Keratinocyte (primary cell): ENCODE measurements around the gene ZC3H8. TPM values are rescaled to one million over a fixed set of nuclear protein-coding genes. Genes with fewer than 3 reads are reported as not detected.

Source experiments
- DNase-seq: peaks from one replicate; pipeline ENCODE4 v3.0.0-alpha.2; 2011; ENCODE audit warnings: low read depth, missing footprints, low spot score
- FAIRE-seq: peaks from 2 replicates; lab custom pipeline; 2011; peaks lifted over from hg19 to GRCh38; lab: Jason Lieb, UNC
- H2AFZ ChIP-seq: 2 replicates; pipeline ENCODE4 v1.6.0; 2012; ENCODE audit warnings: low read length, control low read depth, inconsistent platforms; ENCODE audit not compliant: control insufficient read depth
- H3K27ac ChIP-seq: 2 replicates; pipeline ENCODE4 v1.5.1; 2011; ENCODE audit warnings: low read length; ENCODE audit not compliant: control insufficient read depth, insufficient read depth
- H3K27me3 ChIP-seq: 3 replicates; pipeline ENCODE4 v1.6.0; 2011; ENCODE audit warnings: low read length; ENCODE audit not compliant: control insufficient read depth, insufficient read depth; ENCODE audit errors: extremely low read depth
- H3K36me3 ChIP-seq, 2 experiments: 2 replicates in 1 of 2; 3 replicates in 1 of 2; pipeline ENCODE4 v1.5.1; 2011; ENCODE audit warnings: low read length in 2 of 2, mild to moderate bottlenecking in 1 of 2; ENCODE audit not compliant: control insufficient read depth in 2 of 2, insufficient read depth in 2 of 2; ENCODE audit errors: extremely low read depth in 1 of 2
- H3K4me1 ChIP-seq: 3 replicates; pipeline ENCODE4 v1.5.1; 2011; ENCODE audit warnings: low read length; ENCODE audit not compliant: control insufficient read depth, insufficient read depth; ENCODE audit errors: extremely low read depth
- H3K4me2 ChIP-seq: 3 replicates; pipeline ENCODE4 v1.6.0; 2011; ENCODE audit warnings: low read depth, low read length; ENCODE audit not compliant: control insufficient read depth, insufficient read depth; ENCODE audit errors: extremely low read depth
- H3K4me3 ChIP-seq, 3 experiments: fragments of 200-600 bp in 1 of 3; sonication (generic) in 1 of 3; 2 replicates in 2 of 3; 3 replicates in 1 of 3; pipeline ENCODE4 v1.5.1; 2011 to 2016; ENCODE audit warnings: low read length in 3 of 3, mild to moderate bottlenecking in 3 of 3, control low read depth in 2 of 3, inconsistent platforms in 1 of 3, low read depth in 1 of 3, mixed read lengths in 1 of 3, mixed run types in 1 of 3, moderate library complexity in 1 of 3; ENCODE audit not compliant: control insufficient read depth in 2 of 3, insufficient read depth in 2 of 3; ENCODE audit errors: extremely low read depth in 1 of 3
- H3K79me2 ChIP-seq: 2 replicates; pipeline ENCODE4 v1.6.0; 2012; ENCODE audit warnings: low read length; ENCODE audit not compliant: control insufficient read depth, insufficient read depth
- H3K9ac ChIP-seq: 3 replicates; pipeline ENCODE4 v1.6.0; 2011; ENCODE audit warnings: low read length; ENCODE audit not compliant: control insufficient read depth, insufficient read depth; ENCODE audit errors: extremely low read depth
- H3K9me1 ChIP-seq: 3 replicates; pipeline ENCODE4 v1.6.0; 2011; ENCODE audit warnings: low read length; ENCODE audit not compliant: control insufficient read depth, insufficient read depth; ENCODE audit errors: extremely low read depth
- H3K9me3 ChIP-seq: 2 replicates; pipeline ENCODE4 v1.5.1; 2012; ENCODE audit warnings: low read depth, low read length; ENCODE audit not compliant: control insufficient read depth
- H4K20me1 ChIP-seq: 3 replicates; pipeline ENCODE4 v1.6.0; 2011; ENCODE audit warnings: low read length; ENCODE audit not compliant: control insufficient read depth, insufficient read depth; ENCODE audit errors: extremely low read depth
- EZH2 ChIP-seq: IDR thresholded peaks from one replicate; pipeline ENCODE4 v1.6.1; 2012; ENCODE audit warnings: inconsistent platforms, mild to moderate bottlenecking, low read length, moderate library complexity
- dilution Hi-C: fragments of 300-500 bp; cut with MboI; formaldehyde crosslinking; loops from one replicate; pipeline ENCODE4 v1.7.0; 2020; ENCODE audit warnings: low sequenced_read_pairs; ENCODE audit not compliant: extremely low pct_ligation_motif_present
- polyA plus RNA-seq, 5 experiments: library from polyadenylated mRNA; depleted of rRNA in 3 of 5; stranded (reverse) in 3 of 5; stranded (forward) in 1 of 5; unstranded in 1 of 5; fragments of >200 nt; gene quantifications; 1 replicate in 1 of 5; 2 replicates in 3 of 5; 3 replicates in 1 of 5; pipeline versions ENCODE4 v1.2.1 to v1.2.3, GENCODE V29; 2011 to 2012; ENCODE audit warnings: missing spikeins in 2 of 5, low read depth in 1 of 5, low replicate concordance in 1 of 5
- TF ChIP-seq, protein P1 (sequence below), 3 experiments: IDR thresholded peaks in 1 of 3; conservative IDR thresholded peaks in 1 of 3; optimal IDR thresholded peaks in 1 of 3; 2 replicates in 2 of 3; 3 replicates in 1 of 3; pipeline versions ENCODE3 to v1.5.1; 2011; ENCODE audit warnings: low read length in 3 of 3, mild to moderate bottlenecking in 3 of 3, moderate library complexity in 2 of 3, control low read depth in 1 of 3, inconsistent platforms in 1 of 3; ENCODE audit not compliant: insufficient read depth in 2 of 3; ENCODE audit errors: extremely low read depth in 1 of 3

ZC3H8 gene
- polyA plus RNA-seq, 1 donor (not counting 4 experiments of a cell fraction or from before 2014, with no cell fraction given) = 11.4 TPM

DNA sequence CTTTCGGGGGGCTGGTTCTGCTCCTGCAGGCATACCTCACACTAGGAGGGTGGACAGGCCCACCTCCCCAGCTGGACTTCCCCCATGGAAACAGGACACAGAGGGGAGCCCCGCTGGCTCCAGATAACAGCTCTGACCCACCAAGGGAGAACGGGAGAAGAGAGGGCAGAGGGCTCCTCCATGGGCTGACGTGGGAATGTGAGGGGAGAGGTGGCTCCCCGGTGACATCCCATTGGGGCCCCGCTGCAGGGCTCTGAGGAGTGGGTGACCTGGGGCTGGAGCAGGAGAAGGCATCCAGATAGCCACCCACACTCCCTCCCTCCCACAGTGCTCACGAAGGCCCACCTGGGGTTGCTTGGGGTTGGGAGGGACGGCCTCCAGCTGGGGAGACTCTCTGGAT, 70.7 kb downstream of the ZC3H8 start:
- no peak for FAIRE-seq

DNA sequence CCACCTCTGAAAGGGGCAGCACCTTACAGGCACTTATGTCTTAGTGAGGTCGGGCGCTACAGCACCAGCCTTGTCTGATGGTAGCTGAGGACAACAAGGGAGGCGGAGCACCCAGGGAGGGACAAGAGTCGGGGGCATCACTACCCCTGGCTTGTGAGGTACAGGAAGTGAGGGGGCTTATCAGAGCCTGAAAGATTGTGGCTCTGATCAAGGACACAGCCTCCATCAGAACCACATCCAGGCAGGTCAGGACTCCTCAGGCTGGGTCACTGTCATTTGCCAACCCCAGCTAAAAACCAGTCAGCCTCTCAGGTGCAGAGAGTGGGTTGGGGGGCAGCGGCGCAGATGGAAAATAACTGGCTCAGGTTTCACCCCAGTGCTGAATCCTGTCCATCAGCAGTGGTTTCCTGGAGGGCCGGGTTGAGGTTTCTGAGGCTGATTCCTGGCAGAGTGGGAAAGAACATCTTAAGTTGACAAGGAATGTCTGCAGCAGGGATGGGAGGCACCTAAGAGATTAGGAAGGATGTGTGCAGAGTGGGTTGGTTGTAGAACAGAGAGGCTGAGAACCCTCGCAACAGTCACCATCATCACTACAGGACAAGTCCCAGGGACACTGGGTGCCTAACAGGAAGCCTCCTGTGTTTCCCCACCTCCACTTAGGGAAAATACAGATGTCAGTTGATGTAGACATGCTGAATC, 71.4 kb downstream of the ZC3H8 start:
- Histone ChIP-seq H4K20me1 (no peaks in the 10 kb centered on the region), H2AFZ (no peak overlapping the region), H3K4me1 (peaks cover 8% of the 10 kb centered on the region), H3K4me2 (no peak overlapping the region), H3K9ac (no peak overlapping the region), H3K9me3 (no peaks in the 10 kb centered on the region), H3K4me3 (no peak overlapping the region), H3K79me2 (no peaks in the 10 kb centered on the region), H3K27ac (no peak overlapping the region), H3K9me1 (no peaks in the 10 kb centered on the region), H3K27me3 (peaks cover 18% of the 10 kb centered on the region), H3K36me3 (no peaks in the 10 kb centered on the region)
- DNase-seq (no peak), FAIRE-seq (no peak)
- TF ChIP-seq EZH2 = no peak
- TF ChIP-seq, protein P1, sequence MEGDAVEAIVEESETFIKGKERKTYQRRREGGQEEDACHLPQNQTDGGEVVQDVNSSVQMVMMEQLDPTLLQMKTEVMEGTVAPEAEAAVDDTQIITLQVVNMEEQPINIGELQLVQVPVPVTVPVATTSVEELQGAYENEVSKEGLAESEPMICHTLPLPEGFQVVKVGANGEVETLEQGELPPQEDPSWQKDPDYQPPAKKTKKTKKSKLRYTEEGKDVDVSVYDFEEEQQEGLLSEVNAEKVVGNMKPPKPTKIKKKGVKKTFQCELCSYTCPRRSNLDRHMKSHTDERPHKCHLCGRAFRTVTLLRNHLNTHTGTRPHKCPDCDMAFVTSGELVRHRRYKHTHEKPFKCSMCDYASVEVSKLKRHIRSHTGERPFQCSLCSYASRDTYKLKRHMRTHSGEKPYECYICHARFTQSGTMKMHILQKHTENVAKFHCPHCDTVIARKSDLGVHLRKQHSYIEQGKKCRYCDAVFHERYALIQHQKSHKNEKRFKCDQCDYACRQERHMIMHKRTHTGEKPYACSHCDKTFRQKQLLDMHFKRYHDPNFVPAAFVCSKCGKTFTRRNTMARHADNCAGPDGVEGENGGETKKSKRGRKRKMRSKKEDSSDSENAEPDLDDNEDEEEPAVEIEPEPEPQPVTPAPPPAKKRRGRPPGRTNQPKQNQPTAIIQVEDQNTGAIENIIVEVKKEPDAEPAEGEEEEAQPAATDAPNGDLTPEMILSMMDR (optimal IDR thresholded peaks at IDR 0.05 in 1 of 3, IDR thresholded peaks at IDR 0.05 in 1 of 3, conservative IDR thresholded peaks at IDR 0.05 in 1 of 3; ENCODE audit: extremely low read depth in 1 of 3, insufficient read depth in 2 of 3, low read length in 3 of 3) = no peak
- dilution Hi-C loops = no loop called here

More for the DNA sequence above, 70.7 kb downstream of the ZC3H8 start:
- Histone ChIP-seq H3K27ac (no peak overlapping the region), H3K27me3 (peaks cover 18% of the 10 kb centered on the region), H3K9me1 (no peaks in the 10 kb centered on the region), H3K9ac (no peak overlapping the region), H4K20me1 (no peaks in the 10 kb centered on the region), H3K4me3 (no peak overlapping the region), H3K79me2 (no peaks in the 10 kb centered on the region), H3K4me1 (peaks cover 8% of the 10 kb centered on the region), H2AFZ (no peak overlapping the region), H3K36me3 (no peaks in the 10 kb centered on the region), H3K4me2 (no peak overlapping the region), H3K9me3 (no peaks in the 10 kb centered on the region)
- DNase-seq = no peak
- TF ChIP-seq, protein P1 (optimal IDR thresholded peaks at IDR 0.05 in 1 of 3, IDR thresholded peaks at IDR 0.05 in 1 of 3, conservative IDR thresholded peaks at IDR 0.05 in 1 of 3; ENCODE audit: extremely low read depth in 1 of 3, insufficient read depth in 2 of 3, low read length in 3 of 3) = no peak
- TF ChIP-seq EZH2 = no peak
- dilution Hi-C loops = no loop called here
